ENCODE measurements around the gene TIFAB.

- TF ChIP-seq, protein P1, sequence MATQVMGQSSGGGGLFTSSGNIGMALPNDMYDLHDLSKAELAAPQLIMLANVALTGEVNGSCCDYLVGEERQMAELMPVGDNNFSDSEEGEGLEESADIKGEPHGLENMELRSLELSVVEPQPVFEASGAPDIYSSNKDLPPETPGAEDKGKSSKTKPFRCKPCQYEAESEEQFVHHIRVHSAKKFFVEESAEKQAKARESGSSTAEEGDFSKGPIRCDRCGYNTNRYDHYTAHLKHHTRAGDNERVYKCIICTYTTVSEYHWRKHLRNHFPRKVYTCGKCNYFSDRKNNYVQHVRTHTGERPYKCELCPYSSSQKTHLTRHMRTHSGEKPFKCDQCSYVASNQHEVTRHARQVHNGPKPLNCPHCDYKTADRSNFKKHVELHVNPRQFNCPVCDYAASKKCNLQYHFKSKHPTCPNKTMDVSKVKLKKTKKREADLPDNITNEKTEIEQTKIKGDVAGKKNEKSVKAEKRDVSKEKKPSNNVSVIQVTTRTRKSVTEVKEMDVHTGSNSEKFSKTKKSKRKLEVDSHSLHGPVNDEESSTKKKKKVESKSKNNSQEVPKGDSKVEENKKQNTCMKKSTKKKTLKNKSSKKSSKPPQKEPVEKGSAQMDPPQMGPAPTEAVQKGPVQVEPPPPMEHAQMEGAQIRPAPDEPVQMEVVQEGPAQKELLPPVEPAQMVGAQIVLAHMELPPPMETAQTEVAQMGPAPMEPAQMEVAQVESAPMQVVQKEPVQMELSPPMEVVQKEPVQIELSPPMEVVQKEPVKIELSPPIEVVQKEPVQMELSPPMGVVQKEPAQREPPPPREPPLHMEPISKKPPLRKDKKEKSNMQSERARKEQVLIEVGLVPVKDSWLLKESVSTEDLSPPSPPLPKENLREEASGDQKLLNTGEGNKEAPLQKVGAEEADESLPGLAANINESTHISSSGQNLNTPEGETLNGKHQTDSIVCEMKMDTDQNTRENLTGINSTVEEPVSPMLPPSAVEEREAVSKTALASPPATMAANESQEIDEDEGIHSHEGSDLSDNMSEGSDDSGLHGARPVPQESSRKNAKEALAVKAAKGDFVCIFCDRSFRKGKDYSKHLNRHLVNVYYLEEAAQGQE (IDR thresholded peaks at IDR 0.05; ENCODE audit: borderline replicate concordance): no peak
- TF ChIP-seq CTCF (IDR thresholded peaks at IDR 0.05; ENCODE audit: poor library complexity, severe bottlenecking) (no peak), EP300 (conservative IDR thresholded peaks at IDR 0.05; ENCODE audit: poor library complexity, severe bottlenecking) (no peak)
Observed at GRCh38 chr5:135465391-135466122, 13.4 kb upstream of the TIFAB start.

Data from neural cell (in vitro differentiated cells).